GM18951 (cell line): ENCODE data around the gene TYRP1.

ENCODE experiments used
- POLR2A ChIP-seq: IDR thresholded peaks from 4 replicates; pipeline ENCODE4 v1.6.1; 2011; ENCODE audit warnings: mild to moderate bottlenecking; ENCODE audit not compliant: insufficient read length, insufficient read depth; ENCODE audit errors: extremely low read depth
- in situ Hi-C: fragments of 300-500 bp; cut with MboI; formaldehyde crosslinking; loops from one replicate; pipeline ENCODE4 v1.12.0; 2022; ENCODE audit warnings: low sequenced_read_pairs, mixed read lengths, inconsistent platforms; ENCODE audit not compliant: unreplicated experiment

The TYRP1 gene

GRCh38 chr9:12730198-12730597 is 37.0 kb downstream of the TYRP1 start:
- in situ Hi-C loops, result no loop called here
- TF ChIP-seq POLR2A, result no peak

DNA sequence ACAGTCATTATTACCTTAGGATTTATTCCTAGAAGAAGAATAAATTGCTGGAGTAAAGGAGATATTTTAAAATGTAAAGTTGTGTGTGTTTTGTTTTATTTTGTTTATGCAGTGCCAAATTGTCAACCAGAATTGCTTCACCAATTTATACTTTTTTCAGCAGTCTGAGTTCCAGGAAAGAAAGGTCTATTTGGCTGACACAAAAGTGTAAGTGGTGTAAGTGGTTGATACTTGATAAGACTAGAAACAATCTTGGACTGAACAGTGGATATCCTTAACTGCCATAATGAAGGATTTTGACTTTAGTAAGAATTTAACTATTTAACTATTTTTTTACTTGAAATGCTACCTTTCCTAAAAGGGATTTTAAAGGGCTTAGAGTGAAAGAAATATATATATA is 37.7 kb downstream of the TYRP1 start:
- TF ChIP-seq POLR2A, result no peak

GRCh38 chr9:12732971-12733370 is 39.8 kb downstream of the TYRP1 start:
- in situ Hi-C loops, result no loop called here
- TF ChIP-seq POLR2A, result no peak

More for the DNA sequence above, 37.7 kb downstream of the TYRP1 start:
- in situ Hi-C loops, result no loop called here

DNA sequence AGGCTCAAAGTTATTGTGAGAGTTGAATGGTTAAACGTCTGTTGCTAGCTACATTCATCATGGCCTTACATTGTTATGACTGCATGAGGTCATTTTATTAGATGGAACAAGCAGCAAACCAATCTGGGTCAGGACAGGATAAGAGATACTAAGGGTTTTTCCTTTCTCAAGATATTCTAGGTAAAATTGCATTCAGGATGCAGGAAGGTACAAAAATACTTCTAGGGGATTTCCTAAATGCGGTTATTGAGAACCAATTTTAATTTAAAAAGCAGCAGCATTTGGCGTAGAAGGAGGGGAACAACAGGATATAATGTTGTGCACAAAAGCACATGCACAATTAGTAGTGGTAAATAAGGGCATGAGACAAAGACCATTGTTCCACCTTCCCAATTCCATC is 42.5 kb downstream of the TYRP1 start:
- in situ Hi-C loops, result no loop called here
- TF ChIP-seq POLR2A, result no peak

DNA sequence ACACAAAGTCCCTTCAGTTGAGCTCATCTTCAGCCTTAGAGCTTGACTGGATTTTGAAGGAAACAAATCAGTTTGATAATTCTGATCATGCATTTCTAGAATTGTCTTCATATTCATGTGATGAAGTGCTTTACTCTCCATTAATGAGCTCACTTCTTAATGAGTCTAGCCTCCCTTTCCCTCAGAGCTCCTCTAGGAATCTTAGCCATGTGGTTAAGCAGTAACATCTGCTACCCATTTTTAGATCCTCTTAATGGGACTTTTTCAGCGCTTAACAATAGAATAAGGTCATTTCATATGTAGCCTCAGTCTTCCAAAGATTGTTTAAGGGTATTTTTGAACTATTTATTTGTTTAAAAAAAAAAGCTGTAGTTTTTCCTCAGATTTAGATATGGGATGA is 44.7 kb downstream of the TYRP1 start:
- no peak for TF ChIP-seq POLR2A
- in situ Hi-C loops, result no loop called here

DNA sequence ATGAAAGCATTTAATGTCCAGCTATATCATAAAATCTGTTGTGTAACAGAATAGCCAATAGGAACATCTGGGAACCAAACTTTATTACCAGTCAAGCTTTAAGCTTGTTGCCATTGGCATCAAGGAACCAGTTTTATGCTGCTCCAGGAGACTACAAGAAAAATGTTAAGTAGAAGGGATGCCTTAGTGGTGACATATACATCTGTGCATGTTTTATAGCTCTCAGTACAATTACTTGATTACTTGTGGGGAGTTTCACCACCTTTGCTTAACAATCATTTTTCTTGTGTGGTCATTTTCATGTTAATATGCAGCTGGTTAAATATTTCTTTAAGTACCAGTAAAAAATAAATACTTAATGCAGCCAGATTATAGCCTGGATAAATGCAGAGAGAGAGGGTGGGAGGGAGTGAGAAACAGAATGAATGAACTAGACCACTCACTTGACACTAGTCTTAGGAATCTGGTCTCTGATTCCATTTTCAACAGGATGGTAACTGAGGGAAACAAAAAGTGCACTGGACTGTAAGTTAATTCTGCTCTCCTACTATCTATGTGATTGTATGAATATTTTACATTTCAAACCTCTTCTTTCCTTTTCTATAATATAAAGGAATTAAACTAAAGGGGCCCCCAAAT is 45.9 kb downstream of the TYRP1 start:
- no peak for TF ChIP-seq POLR2A
- in situ Hi-C loops, result no loop called here

GRCh38 chr9:12740845-12741244 is 47.7 kb downstream of the TYRP1 start:
- in situ Hi-C loops, result no loop called here
- no peak for TF ChIP-seq POLR2A

- in situ Hi-C loops, result no loop called here
- no peak for TF ChIP-seq POLR2A
Observed at GRCh38 chr9:12748016-12748415, 54.8 kb downstream of the TYRP1 start.

DNA sequence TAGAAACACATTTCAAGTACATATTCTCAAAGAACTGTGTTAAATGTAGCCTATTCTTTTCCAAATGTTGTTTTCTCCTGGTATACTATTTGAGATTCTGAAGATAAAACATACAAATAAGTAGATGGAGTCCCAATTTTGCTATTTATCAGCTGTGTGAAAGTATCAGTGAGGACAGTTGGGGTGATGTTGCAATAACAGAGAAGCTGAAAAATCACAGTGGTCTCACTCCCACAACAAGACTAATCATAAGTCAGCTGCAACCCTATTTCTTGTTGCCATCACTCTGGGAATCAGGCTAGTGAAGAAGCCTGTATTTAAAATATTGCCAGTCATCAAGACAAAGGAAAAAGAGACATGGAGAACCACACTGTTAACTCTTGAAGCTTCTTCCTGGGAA is 55.8 kb downstream of the TYRP1 start:
- in situ Hi-C loops, result no loop called here
- TF ChIP-seq POLR2A, result no peak

- in situ Hi-C loops, result no loop called here
- TF ChIP-seq POLR2A, result no peak
Observed at GRCh38 chr9:12753931-12754330, 60.7 kb downstream of the TYRP1 start.

GRCh38 chr9:12759761-12760160 is 66.6 kb downstream of the TYRP1 start:
- TF ChIP-seq POLR2A, result no peak
- in situ Hi-C loops, result no loop called here
